B cell (primary cell): ENCODE measurements around the gene ABHD5. TPM values are rescaled to one million over a fixed set of nuclear protein-coding genes. Genes with fewer than 3 reads are reported as not detected.

Source experiments
- ATAC-seq: fragments of 200-7000 bp; cut with Tn5 transposase; one replicate; pipeline ENCODE4 v1.10.0; 2021; ENCODE audit warnings: low read depth, mild to moderate bottlenecking, moderate number of reproducible peaks, moderate library complexity
- CTCF ChIA-PET: fragments of 350-600 bp; sonication (Branson Sonifier 250); formaldehyde crosslinking; loops from one replicate; lab custom pipeline; 2021; ENCODE audit warnings: antibody characterized with exemption, inconsistent platforms; lab: Charles Lee
- POLR2A ChIA-PET: fragments of 350-600 bp; sonication (Branson Sonifier 250); formaldehyde crosslinking; loops from one replicate; lab custom pipeline; 2021; ENCODE audit warnings: antibody characterized with exemption; lab: Charles Lee
- DNase-seq: peaks from one replicate; pipeline ENCODE4 v3.0.0; 2013
- H2AFZ ChIP-seq: 2 replicates; pipeline ENCODE4 v1.6.1; 2012; ENCODE audit warnings: mild to moderate bottlenecking, low read depth, low read length; ENCODE audit not compliant: insufficient read depth, poor library complexity, severe bottlenecking
- H3K27ac ChIP-seq, 2 donors: 1 replicate in 1 of 2; 2 replicates in 1 of 2; pipeline ENCODE4 v1.5.1; 2012 to 2013; ENCODE audit warnings: low read length in 2 of 2, mild to moderate bottlenecking in 2 of 2, moderate library complexity in 1 of 2
- H3K27me3 ChIP-seq, 4 experiments: fragments of 200-600 bp in 1 of 4; sonication (generic) in 1 of 4; replicated peaks in 1 of 4; 1 replicate in 2 of 4; 2 replicates in 2 of 4; pipeline versions ENCODE4 v1.6.1 to v1.7.0; 2013 to 2016; ENCODE audit warnings: low read length in 3 of 4, mild to moderate bottlenecking in 2 of 4, mixed read lengths in 1 of 4, moderate library complexity in 1 of 4; ENCODE audit not compliant: insufficient read depth in 4 of 4, control insufficient read depth in 3 of 4; ENCODE audit errors: control extremely low read depth in 1 of 4
- H3K36me3 ChIP-seq, 2 experiments: replicated peaks in 1 of 2; 1 replicate in 1 of 2; 2 replicates in 1 of 2; pipeline versions ENCODE4 v1.6.1 to v1.7.1; 2013; ENCODE audit warnings: low read length in 1 of 2; ENCODE audit not compliant: insufficient read depth in 2 of 2, control insufficient read depth in 1 of 2; ENCODE audit errors: control extremely low read depth in 1 of 2, extremely low read depth in 1 of 2
- H3K4me1 ChIP-seq, 2 donors: fragments of 200-600 bp in 1 of 2; sonication (generic) in 1 of 2; 1 replicate in 1 of 2; 2 replicates in 1 of 2; pipeline versions ENCODE4 v1.5.1 to v1.6.1; 2013 to 2017; ENCODE audit warnings: low read length in 2 of 2; ENCODE audit not compliant: control insufficient read depth in 2 of 2, insufficient read depth in 2 of 2
- H3K4me2 ChIP-seq: replicated peaks from 2 replicates; pipeline ENCODE3; 2012; ENCODE audit warnings: mild to moderate bottlenecking, low read depth, low read length; ENCODE audit not compliant: poor library complexity, severe bottlenecking
- H3K4me3 ChIP-seq, 5 experiments: fragments of 200-600 bp in 1 of 5; sonication (generic) in 1 of 5; 1 replicate in 3 of 5; 2 replicates in 2 of 5; pipeline versions ENCODE4 v1.5.1 to v1.7.0; 2011 to 2016; ENCODE audit warnings: low read length in 4 of 5, mild to moderate bottlenecking in 4 of 5, low read depth in 2 of 5, control low read depth in 1 of 5, moderate library complexity in 1 of 5; ENCODE audit not compliant: insufficient read depth in 1 of 5; ENCODE audit errors: control extremely low read depth in 1 of 5, extremely low read depth in 1 of 5
- H3K79me2 ChIP-seq: fragments of 200-600 bp; sonication (generic); one replicate; pipeline ENCODE4 v1.6.0; 2016; ENCODE audit warnings: low read length; ENCODE audit not compliant: control insufficient read depth, insufficient read depth
- H3K9ac ChIP-seq: fragments of 200-600 bp; sonication (generic); 2 replicates; pipeline ENCODE4 v1.6.1; 2017; ENCODE audit warnings: mild to moderate bottlenecking, low read length, moderate library complexity
- H3K9me3 ChIP-seq, 3 donors: one replicate each; pipeline versions ENCODE4 v1.6.1 to v1.7.1; 2013; ENCODE audit warnings: low read length in 2 of 3; ENCODE audit not compliant: control insufficient read depth in 2 of 3, insufficient read depth in 1 of 3; ENCODE audit errors: control extremely low read depth in 1 of 3
- H4K20me1 ChIP-seq: 2 replicates; pipeline ENCODE4 v1.6.0; 2012; ENCODE audit warnings: mild to moderate bottlenecking, low read length; ENCODE audit not compliant: insufficient read depth, control insufficient read depth, poor library complexity, severe bottlenecking
- H3K27ac Mint-ChIP-seq: one replicate; pipeline ENCODE4 v1.8.0; 2021; ENCODE audit warnings: mixed read lengths
- H3K27me3 Mint-ChIP-seq: one replicate; pipeline ENCODE4 v1.8.0; 2021; ENCODE audit warnings: mixed read lengths
- H3K4me1 Mint-ChIP-seq: one replicate; pipeline ENCODE4 v1.8.0; 2021; ENCODE audit warnings: mixed read lengths
- H3K4me3 Mint-ChIP-seq: one replicate; pipeline ENCODE4 v1.8.0; 2021; ENCODE audit warnings: mixed read lengths
- H3K9me3 Mint-ChIP-seq: one replicate; pipeline ENCODE4 v1.8.0; 2022; ENCODE audit warnings: mixed read lengths; ENCODE audit not compliant: insufficient read depth
- EZH2 ChIP-seq: IDR thresholded peaks from 2 replicates; pipeline ENCODE4 v1.6.1; 2012; ENCODE audit warnings: borderline replicate concordance, low read depth, mild to moderate bottlenecking, moderate library complexity, low read length; ENCODE audit not compliant: insufficient read depth, poor library complexity, severe bottlenecking
- WGBS: methylation state at CpG from one replicate; pipeline ENCODE4 v1.1.5; 2013; ENCODE audit warnings: missing lambda C conversion rate; ENCODE audit not compliant: insufficient coverage; 5-methylcytosine and 5-hydroxymethylcytosine counted together
- intact Hi-C: fragments of 100-400 bp; cut with micrococcal nuclease; formaldehyde crosslinking; loops from one replicate; pipeline ENCODE4 v1.10.0; 2022
- polyA plus RNA-seq: library from polyadenylated mRNA; depleted of rRNA; stranded (reverse); fragments of >200 nt; gene quantifications from 2 replicates; pipeline ENCODE4 v1.2.3, GENCODE V29; 2012
- total RNA-seq, 2 donors: library from RNA; stranded (reverse); fragments of 120-200 nt in 1 of 2; gene quantifications; 1 replicate in 1 of 2; 2 replicates in 1 of 2; pipeline versions ENCODE4 v1.2.3 to v1.2.4, GENCODE V29; 2013 to 2022
- TF ChIP-seq, protein P1 (sequence below): fragments of 200-600 bp; IDR thresholded peaks from one replicate; pipeline ENCODE4 v1.8.0; 2022; ENCODE audit warnings: antibody characterized with exemption, mild to moderate bottlenecking

ABHD5 gene
- total and polyA plus RNA-seq, 2 donors (not counting 1 experiment from before 2014, with no cell fraction given) = 4.7 to 12.1 TPM

DNA sequence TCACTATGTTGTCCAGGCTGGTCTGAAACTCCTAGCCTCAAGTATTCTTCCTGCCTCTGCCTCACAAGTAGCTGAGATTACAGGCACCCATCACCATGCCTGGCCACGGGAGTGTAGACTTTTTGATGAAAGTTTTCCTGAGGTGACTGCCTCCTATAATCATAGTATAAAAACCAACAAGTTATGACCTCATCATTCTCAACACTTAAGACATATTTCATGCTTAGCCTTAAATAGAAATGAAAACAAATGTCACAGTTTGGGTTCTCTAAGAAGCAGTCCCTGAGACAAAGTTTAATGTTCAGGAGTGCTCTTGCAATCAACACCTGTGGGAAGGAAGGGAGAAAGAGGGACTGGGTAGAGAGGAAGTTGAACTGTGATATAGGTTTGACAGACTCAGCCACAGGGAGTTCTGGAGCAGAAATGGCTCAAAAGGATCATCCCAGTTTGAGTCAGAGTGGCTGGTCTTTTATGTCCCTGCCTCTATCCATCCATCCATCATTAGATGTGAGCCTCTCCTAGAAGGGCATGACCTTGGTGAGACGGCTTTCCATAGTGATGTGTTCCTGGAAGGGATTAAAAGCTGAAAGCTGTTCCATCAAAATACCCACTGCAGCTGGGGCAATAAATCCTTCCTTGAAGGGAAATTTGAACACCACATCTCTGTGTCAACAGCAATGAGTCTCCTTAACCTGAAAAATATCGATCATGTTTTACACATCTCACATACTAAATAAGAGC lies 16.2 kb upstream of the ABHD5 start:
- POLR2A ChIA-PET = no interaction called here
- H3K4me3 ChIP-seq = no peak overlapping the region
- no peaks in the 10 kb centered on the region for H3K36me3 ChIP-seq
- no peak overlapping the region for H3K9ac ChIP-seq
- peaks cover 0 to 8% (median 0%) of the 10 kb centered on the region in 3 donors for H3K9me3 ChIP-seq
- H3K27me3 ChIP-seq = peaks cover 0 to 6% (median 1%) of the 10 kb centered on the region in 4 experiments
- H2AFZ ChIP-seq = no peak overlapping the region
- DNase-seq = no peak
- no peaks in the 10 kb centered on the region for H3K4me1 ChIP-seq
- no peaks in the 10 kb centered on the region for H3K79me2 ChIP-seq
- Mint-ChIP-seq H3K9me3 (peaks cover 2% of the 10 kb centered on the region), H3K27me3 (peaks cover 15% of the 10 kb centered on the region), H3K27ac (no peak overlapping the region), H3K4me3 (no peak overlapping the region), H3K4me1 (no peaks in the 10 kb centered on the region)
- intact Hi-C loops = no loop called here
- no peak overlapping the region for H3K4me2 ChIP-seq
- TF ChIP-seq, protein P1, sequence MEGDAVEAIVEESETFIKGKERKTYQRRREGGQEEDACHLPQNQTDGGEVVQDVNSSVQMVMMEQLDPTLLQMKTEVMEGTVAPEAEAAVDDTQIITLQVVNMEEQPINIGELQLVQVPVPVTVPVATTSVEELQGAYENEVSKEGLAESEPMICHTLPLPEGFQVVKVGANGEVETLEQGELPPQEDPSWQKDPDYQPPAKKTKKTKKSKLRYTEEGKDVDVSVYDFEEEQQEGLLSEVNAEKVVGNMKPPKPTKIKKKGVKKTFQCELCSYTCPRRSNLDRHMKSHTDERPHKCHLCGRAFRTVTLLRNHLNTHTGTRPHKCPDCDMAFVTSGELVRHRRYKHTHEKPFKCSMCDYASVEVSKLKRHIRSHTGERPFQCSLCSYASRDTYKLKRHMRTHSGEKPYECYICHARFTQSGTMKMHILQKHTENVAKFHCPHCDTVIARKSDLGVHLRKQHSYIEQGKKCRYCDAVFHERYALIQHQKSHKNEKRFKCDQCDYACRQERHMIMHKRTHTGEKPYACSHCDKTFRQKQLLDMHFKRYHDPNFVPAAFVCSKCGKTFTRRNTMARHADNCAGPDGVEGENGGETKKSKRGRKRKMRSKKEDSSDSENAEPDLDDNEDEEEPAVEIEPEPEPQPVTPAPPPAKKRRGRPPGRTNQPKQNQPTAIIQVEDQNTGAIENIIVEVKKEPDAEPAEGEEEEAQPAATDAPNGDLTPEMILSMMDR = no peak
- TF ChIP-seq EZH2 = no peak
- no peak for ATAC-seq
- CTCF ChIA-PET = no interaction called here
- H4K20me1 ChIP-seq = no peaks in the 10 kb centered on the region
- no CpG with 5 or more reads among the region's 3 CpGs for WGBS
- no peak overlapping the region for H3K27ac ChIP-seq

DNA sequence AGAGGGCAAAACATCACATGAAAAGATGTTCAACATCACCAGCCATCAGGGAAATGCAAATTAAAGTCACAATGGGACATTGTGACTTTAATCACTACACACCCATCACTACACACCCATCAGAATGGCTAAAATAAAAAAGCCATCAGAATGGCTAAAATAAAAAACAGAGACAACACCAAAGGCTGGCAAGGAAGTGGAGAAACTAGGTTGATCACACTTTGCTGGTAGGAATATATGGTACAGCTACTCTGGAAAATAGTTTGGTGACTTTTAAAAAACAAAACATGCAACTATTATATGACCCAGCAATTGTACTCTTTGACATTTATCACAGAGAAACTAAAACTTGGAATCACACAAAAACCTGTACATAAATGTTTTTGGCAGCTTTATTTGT lies 15.1 kb upstream of the ABHD5 start:
- H3K4me1 ChIP-seq = no peaks in the 10 kb centered on the region
- Mint-ChIP-seq H3K27me3 (peaks cover 12% of the 10 kb centered on the region), H3K4me1 (no peaks in the 10 kb centered on the region), H3K27ac (no peak overlapping the region), H3K4me3 (no peak overlapping the region), H3K9me3 (peaks cover 2% of the 10 kb centered on the region)
- H3K4me3 ChIP-seq = no peak overlapping the region
- H3K36me3 ChIP-seq = no peaks in the 10 kb centered on the region
- H3K79me2 ChIP-seq = no peaks in the 10 kb centered on the region
- no peak overlapping the region for H3K9ac ChIP-seq
- peaks cover 0 to 6% (median 1%) of the 10 kb centered on the region in 4 experiments for H3K27me3 ChIP-seq
- TF ChIP-seq EZH2 = no peak
- TF ChIP-seq, protein P1 = no peak
- no peaks in the 10 kb centered on the region for H4K20me1 ChIP-seq
- H3K4me2 ChIP-seq = no peak overlapping the region
- H3K9me3 ChIP-seq = peaks cover 0 to 8% (median 0%) of the 10 kb centered on the region in 3 donors
- H2AFZ ChIP-seq = no peak overlapping the region
- ChIA-PET POLR2A (no interaction called here), CTCF (no interaction called here)
- no peak for DNase-seq
- ATAC-seq = no peak
- intact Hi-C loops = no loop called here
- H3K27ac ChIP-seq = no peak overlapping the region
